Brain microvascular endothelial cell (primary cell): ENCODE results near the gene IPO13.

Experiments
- DNase-seq: peaks from one replicate; pipeline ENCODE4 v3.0.0-alpha.2; 2020
- H3K27ac ChIP-seq: fragments of 250-450 bp; sonication (Bioruptor Pico); 2 replicates; pipeline ENCODE4 v1.5.1; 2020; ENCODE audit warnings: mild to moderate bottlenecking, moderate library complexity
- H3K27me3 ChIP-seq: fragments of 250-450 bp; sonication (Bioruptor Pico); replicated peaks from 2 replicates; pipeline ENCODE4 v1.5.1; 2020; ENCODE audit warnings: mild to moderate bottlenecking
- H3K36me3 ChIP-seq: fragments of 250-450 bp; sonication (Bioruptor Pico); replicated peaks from 2 replicates; pipeline ENCODE4 v1.5.1; 2020; ENCODE audit warnings: mild to moderate bottlenecking
- H3K4me3 ChIP-seq: 2 replicates; pipeline ENCODE4 v1.5.1; 2011; ENCODE audit warnings: low read depth, mild to moderate bottlenecking, control low read depth, low read length, moderate library complexity
- in situ Hi-C: cut with HindIII; loops from 2 replicates; pipeline ENCODE4 v1.10.0; 2017; ENCODE audit warnings: low sequenced_read_pairs, low pct_ligation_motif_present
- TF ChIP-seq, protein P1 (sequence below): IDR thresholded peaks from 2 replicates; pipeline ENCODE4 v1.5.1; 2011; ENCODE audit warnings: low read depth, mild to moderate bottlenecking, moderate library complexity, low read length, control low read depth, inconsistent platforms; ENCODE audit errors: missing control alignments

The IPO13 gene

DNA sequence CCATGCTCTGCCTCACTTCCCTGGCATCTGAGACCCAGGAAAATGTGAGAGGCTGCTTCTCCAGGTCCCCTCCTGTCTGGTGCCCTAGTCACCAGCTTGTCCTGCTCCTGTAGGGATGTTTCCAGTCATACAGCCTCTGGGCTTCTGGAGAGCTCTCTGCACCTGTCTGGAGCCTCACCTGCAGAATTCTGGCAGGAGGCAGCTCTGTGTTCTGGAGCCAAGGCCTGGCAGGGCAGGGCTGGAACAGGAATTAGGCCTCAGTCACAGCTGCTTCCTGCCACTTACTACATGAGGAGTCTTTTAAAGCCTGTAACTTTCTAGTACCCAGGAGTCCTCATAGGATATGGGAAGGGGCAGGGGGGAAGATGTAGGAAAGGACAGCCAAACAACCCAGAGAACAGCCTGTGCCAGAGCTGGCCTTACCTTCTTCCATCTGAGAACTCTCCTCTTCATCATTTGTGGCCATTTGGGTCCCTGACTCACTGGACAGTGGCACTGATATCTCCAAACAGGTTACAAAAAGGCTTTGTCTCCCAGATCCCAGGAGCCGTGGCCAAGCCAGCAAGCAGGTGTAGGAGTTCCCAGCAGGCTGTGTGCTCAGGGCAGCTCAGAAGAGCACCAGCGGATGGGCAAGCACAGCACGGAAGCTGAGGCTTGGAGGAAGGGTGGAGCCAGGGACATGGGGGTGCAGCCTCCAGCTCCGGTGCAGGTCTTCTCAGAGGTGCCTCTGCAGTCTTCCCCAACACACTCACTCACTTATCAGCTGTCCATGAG, 44.5 kb upstream of the IPO13 start:
- H3K27ac ChIP-seq = no peak overlapping the region
- H3K27me3 ChIP-seq = no peaks in the 10 kb centered on the region
- H3K36me3 ChIP-seq = peaks cover 1% of the 10 kb centered on the region
- DNase-seq = no peak
- TF ChIP-seq, protein P1, sequence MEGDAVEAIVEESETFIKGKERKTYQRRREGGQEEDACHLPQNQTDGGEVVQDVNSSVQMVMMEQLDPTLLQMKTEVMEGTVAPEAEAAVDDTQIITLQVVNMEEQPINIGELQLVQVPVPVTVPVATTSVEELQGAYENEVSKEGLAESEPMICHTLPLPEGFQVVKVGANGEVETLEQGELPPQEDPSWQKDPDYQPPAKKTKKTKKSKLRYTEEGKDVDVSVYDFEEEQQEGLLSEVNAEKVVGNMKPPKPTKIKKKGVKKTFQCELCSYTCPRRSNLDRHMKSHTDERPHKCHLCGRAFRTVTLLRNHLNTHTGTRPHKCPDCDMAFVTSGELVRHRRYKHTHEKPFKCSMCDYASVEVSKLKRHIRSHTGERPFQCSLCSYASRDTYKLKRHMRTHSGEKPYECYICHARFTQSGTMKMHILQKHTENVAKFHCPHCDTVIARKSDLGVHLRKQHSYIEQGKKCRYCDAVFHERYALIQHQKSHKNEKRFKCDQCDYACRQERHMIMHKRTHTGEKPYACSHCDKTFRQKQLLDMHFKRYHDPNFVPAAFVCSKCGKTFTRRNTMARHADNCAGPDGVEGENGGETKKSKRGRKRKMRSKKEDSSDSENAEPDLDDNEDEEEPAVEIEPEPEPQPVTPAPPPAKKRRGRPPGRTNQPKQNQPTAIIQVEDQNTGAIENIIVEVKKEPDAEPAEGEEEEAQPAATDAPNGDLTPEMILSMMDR = no peak
- in situ Hi-C loops = no loop called here
- no peak overlapping the region for H3K4me3 ChIP-seq

DNA sequence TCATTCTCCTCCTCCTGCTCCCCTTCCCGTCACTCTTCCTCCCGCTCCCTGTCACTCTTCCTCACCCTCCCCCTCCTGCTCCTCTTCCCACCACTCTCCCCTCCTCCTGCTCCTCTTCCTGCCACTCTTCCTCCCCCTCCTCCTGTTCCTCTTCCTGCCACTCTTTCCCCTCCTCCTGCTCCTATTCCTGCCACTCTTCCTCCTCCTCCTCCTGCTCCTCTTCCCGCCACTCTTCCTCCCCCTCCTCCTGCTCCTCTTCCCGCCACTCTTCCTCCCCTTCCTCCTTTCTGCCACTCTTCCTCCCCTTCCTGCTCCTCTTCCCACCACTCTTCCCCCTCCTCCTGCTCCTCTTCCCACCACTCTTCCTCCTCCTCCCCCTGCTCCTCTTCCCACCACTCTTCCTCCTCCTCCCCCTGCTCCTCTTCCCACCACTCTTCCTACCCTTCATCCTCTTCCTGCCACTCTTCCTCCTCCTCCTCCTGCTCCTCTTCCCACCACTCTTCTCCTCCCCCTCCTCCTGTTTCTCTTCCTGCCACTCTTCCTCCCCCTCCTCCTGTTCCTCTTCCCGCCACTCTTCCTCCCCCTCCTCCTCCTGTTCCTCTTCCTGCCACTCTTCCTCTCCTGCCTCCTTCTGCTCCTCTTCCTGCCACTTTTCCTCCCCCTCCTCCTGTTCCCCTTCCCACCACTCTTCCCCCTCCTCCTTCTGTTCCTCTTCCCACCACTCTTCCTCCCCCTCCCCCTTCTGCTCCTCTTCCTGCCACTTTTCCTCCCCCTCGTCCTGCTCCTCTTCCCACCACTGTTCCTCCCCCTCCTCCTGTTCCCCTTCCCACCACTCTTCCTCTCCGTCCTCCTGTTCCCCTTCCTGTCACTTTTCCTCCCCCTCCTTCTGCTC, 41.8 kb upstream of the IPO13 start:
- DNase-seq = no peak
- no peak overlapping the region for H3K4me3 ChIP-seq
- H3K36me3 ChIP-seq = peaks cover 2% of the 10 kb centered on the region
- TF ChIP-seq, protein P1 = no peak
- no peak overlapping the region for H3K27ac ChIP-seq
- H3K27me3 ChIP-seq = no peaks in the 10 kb centered on the region
- in situ Hi-C loops = no loop called here

DNA sequence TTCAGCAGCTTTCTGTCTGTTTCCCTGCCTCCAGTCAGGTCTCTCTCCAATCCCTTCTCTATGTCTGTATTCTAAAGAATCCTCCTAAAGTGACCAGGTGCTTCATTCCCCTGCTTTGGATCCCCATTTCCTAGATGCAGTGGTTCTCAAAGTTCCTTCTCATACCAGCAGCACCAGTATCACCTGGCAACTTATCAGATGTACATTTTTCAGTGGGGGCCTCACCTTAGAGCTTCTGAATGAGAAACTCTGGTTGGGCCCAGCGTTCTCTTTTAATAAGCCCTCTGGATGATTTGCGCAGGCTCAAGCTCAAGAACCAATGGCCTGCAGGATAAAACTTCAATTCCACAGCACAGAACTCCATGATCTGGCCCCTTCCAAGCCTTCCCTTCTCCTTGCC, 38.5 kb upstream of the IPO13 start:
- Histone ChIP-seq H3K36me3 (peaks cover 2% of the 10 kb centered on the region), H3K4me3 (no peak overlapping the region), H3K27ac (no peak overlapping the region), H3K27me3 (no peaks in the 10 kb centered on the region)
- no peak for DNase-seq
- TF ChIP-seq, protein P1 = no peak
- in situ Hi-C loops = no loop called here

DNA sequence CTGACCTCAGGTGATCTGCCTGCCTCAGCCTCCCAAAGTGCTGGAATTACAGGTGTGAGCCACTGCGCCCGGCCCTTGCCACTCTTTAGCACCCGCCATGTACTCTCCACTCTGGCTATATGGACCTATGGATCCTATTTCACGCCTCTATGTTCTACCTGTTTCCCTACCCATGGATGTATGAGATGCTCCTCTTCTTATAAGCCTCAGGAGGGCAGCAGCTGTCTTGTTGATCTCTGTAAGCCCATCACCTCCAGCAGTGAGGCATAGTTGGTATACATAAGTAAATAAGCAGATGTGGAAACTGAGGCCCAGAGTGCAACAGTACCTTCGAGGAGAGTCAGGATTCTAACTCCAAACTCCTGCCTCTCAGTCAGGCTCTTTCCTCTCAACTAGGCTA, 37.9 kb upstream of the IPO13 start:
- in situ Hi-C loops = no loop called here
- H3K4me3 ChIP-seq = no peak overlapping the region
- no peaks in the 10 kb centered on the region for H3K27me3 ChIP-seq
- no peak for DNase-seq
- H3K27ac ChIP-seq = no peak overlapping the region
- H3K36me3 ChIP-seq = peaks cover 2% of the 10 kb centered on the region
- TF ChIP-seq, protein P1 = peak; percentile 31

DNA sequence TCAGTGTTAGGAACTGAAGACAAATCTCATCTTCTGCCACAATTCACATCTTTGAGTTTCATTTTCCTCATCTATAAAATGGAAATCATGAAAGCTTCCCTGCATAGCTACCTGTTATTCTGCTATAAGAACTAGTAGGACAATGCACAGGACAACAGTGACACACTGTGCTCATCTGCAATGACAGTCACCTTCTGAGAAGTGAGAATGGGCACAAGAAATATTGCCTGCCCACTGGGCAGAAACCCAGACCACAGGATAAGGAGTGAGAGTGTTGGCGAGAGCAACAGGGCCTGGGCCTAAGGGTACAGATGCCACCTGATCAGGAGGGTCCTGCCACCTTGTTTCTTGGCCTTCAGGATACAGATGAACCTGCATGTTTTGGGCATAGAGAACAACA, 36.4 kb upstream of the IPO13 start:
- TF ChIP-seq, protein P1 = no peak
- no peak for DNase-seq
- Histone ChIP-seq H3K36me3 (peaks cover 2% of the 10 kb centered on the region), H3K4me3 (no peak overlapping the region), H3K27ac (no peak overlapping the region), H3K27me3 (no peaks in the 10 kb centered on the region)
- in situ Hi-C loops = no loop called here
